GM19240 (cell line): ENCODE data around the gene SARDH.

Experiments used
- DNase-seq: peaks from one replicate; pipeline ENCODE4 v3.0.0; 2011; ENCODE audit warnings: low spot score; ENCODE audit not compliant: insufficient read length

The SARDH gene

GRCh38 chr9:133653638-133654037 lies 84.5 kb downstream of the SARDH start:
- DNase-seq, result no peak

DNA sequence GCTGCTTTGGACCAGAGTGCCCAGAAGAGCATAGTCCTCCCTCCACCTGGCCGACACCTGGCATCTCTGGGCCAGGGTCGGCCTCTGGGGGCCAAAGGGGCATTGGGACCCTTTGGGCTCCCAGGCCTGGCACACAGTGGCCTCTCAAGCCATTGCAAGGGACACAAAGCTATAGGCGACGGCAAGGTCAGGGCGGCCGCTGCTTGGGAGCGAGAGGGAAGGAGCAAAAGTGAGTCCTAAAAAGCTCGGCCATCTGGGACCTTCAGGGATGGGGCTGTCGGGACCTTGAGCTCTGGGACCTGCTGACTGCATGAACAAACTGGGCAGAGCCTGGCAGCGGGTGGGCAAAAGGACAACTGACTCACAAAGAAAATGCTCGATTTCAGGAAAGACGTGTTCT lies 88.1 kb downstream of the SARDH start:
- no peak for DNase-seq

- DNase-seq, result no peak
These were observed 89.0 kb downstream of the SARDH start for GRCh38 chr9:133649194-133649593.

- DNase-seq, result no peak
These were observed 90.2 kb downstream of the SARDH start for GRCh38 chr9:133647765-133648469.

DNA sequence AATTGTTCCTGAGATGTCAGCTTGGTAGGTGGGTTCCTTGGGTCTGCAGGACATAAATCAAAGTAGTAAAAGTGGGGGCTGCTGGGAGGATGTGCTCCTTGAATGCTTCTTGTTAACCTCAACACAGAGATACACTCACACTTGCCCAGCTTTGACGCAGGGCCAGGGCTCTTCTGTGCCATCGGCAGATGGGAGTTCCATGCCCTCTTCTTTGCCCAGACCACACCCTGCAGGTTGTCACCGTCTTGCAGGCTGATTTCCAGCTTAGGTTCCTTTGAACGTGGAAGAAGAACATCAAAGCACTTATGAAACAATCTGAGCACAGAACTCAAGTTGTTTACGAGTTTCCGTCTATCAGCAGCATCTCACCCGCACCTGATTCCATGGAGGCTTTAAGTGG lies 91.0 kb downstream of the SARDH start:
- no peak for DNase-seq

DNA sequence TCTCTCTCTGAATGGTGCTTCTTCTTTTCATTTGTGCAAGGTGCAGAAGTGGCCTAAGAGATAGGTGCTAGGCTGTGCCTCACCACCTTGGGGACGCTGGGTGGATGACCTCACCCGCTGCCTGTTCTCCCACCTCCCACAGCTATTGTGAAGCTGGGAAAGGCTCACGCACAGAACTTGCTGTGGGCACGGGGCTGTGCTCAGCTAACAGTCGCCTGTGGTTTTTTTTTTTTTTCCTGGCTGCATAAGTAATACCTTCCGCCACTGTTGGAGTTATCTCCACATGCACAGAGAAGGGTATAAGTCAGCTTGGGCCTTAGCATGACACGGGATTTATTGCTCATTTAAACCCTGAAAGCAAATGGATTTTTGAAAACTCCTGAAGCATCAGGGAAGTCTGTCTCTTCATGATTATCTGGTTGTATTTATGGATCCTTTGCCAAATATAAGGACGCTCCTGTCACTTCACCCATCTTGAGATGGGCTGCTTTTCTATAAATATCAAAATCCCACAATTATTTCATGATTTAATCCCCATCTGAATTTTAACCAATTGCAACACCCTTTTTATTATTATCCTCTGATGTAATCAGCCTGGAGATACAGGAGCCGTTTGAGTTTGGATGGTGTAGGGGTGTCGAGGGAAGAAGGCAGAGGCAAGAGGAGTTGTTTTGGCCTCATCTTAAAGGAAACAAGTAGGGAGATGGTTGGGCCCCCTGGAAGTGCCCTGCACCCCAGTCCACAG lies 93.0 kb downstream of the SARDH start:
- DNase-seq, result no peak

DNA sequence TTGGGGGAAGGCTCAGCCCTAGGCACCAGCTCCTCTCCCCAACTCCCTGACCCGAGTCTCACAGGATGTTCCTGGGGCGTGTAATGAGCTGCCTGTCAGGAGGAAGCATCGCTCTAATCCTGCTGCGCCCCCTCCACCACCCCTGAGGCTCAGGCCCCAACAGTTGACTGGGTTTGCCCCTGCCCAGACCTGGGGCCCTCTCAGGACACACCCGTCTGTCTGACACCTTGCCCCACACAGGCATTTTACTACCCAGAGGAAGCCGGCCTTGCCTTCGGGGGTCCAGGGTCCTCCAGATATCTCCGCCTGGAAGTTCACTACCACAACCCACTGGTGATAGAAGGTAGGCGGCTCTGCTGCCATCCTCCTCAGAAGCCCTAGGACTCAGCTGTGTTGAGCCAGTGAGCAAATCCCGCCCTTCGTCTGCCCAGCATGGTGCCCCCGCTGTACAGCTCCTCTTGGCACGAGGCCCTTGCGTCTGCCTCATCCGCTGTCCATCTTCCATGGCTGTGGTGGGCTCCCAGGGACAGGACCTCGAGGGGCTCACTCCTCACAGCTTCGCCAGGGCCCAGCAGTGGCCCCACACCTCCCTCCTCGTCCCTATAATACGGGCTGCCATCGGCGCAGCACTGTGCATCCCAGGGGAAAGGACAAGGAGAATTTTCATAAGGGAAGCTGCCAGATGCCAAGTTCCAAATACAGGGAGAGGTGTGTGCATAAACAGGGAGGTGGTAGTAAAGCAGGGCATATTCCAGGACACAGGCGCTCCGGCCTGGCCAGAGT lies 94.0 kb downstream of the SARDH start:
- no peak for DNase-seq

DNA sequence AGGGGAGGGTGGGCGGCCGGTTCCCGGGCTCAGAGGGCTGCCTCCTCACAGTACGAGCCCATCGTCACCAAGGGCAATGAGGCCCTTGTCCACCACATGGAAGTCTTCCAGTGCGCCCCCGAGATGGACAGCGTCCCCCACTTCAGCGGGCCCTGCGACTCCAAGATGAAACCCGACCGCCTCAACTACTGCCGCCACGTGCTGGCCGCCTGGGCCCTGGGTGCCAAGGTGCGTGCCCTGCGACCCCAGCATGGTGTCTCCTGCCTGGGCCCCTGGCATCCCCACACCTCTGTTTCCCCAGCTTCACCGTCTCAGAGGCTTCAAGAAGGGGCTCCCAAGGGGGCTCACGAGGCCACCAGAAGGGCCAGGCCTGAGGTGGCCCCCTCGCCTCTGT lies 94.8 kb downstream of the SARDH start:
- no peak for DNase-seq

DNA sequence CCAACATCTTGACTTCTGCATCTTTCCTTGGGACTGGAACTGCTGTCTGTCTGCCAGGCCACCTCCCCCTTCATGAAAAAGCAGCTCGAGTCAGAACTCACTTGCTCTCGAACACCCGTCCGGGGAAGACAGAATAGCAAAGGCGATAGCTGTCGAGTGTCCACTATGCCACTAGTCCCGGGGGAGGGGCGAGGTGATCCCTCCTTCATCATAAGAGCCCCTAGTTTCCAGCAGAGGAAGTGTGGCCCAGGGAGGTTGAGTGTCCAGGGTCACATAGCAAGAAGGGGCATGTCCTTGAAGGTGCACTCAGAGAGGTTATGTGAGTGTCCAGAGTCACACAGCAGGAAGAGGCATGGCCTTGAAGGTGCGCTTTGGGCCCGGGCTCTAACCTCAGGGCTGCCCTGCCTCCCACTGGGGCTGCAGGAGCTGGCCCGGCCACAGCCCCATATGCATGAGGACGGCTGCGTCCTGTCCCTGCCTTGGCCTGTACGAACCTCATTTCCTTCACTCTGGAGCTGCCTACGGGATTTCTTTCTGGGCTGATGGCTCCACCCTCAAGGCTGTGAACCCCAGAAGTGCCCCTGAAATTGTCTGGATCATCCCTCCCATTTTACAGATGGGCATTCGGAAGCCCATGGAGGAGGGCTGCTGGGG lies 95.3 kb downstream of the SARDH start:
- no peak for DNase-seq

DNA sequence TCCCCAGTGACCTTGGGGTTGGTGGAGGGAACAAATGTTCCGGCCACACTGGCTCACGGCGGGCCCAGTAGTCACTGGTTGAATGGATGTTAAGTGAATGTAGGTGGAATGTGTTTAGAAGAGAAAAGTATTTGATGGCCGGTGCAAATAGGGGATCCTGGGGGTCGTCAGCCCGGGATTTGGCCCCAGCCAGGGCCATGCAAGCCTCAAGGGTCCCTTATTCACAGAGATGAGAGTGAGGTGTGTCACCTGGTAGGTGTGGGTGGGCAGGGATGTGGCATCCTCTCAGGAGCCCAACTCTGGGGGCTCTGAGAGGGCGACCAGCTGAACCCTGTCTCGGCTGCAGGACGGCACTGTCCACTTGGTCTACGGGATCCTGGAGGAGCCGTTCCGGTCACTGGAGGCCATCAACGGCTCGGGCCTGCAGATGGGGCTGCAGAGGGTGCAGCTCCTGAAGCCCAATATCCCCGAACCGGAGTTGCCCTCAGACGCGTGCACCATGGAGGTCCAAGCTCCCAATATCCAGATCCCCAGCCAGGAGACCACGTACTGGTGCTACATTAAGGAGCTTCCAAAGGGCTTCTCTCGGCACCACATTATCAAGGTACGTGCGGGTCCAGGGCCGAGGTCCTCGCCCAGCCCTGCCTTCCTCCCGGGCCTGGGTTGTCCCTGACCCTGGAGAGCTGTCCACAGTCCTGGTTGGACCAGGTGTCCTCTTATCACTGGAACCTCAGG lies 96.1 kb downstream of the SARDH start:
- DNase-seq, result no peak

DNA sequence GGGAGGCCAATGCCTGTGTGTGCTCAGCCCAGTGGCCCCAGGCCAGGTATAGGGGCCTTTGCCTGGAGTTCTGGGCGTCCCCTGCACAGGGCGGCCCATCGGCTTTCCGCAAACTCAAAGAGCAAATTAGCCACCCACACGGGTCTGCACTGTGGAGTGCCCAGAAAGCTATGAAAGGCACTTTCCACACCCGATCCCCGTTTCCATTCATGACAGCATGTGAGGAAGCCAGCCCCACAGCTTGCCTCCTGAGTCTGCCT lies 96.8 kb downstream of the SARDH start:
- DNase-seq, result no peak

GRCh38 chr9:133640580-133641395 lies 97.4 kb downstream of the SARDH start:
- no peak for DNase-seq

- no peak for DNase-seq
These were observed 98.0 kb downstream of the SARDH start for GRCh38 chr9:133640160-133640559.

DNA sequence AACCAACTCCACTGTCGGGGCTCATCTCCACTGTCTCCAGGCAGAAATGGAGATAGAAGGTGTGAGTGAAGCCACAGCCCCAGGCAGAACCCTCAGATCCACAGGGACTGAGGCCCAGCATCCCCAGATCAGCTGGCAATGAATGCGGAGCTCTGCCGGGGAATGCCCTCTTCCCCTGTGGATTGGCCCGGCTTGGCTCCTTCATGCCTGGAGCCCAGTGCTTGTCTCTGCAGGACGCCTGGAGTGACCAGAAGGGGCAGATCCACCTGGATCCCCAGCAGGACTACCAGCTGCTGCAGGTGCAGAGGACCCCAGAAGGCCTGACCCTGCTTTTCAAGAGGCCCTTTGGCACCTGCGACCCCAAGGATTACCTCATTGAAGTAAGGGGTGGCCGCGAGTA lies 98.5 kb downstream of the SARDH start:
- no peak for DNase-seq

- no peak for DNase-seq
These were observed 99.4 kb downstream of the SARDH start for GRCh38 chr9:133638711-133639110.

GRCh38 chr9:133638076-133638475 lies 100.1 kb downstream of the SARDH start:
- no peak for DNase-seq

- DNase-seq, result no peak
These were observed 100.6 kb downstream of the SARDH start for GRCh38 chr9:133637451-133638055.

GRCh38 chr9:133636902-133637301 lies 101.2 kb downstream of the SARDH start:
- no peak for DNase-seq

DNA sequence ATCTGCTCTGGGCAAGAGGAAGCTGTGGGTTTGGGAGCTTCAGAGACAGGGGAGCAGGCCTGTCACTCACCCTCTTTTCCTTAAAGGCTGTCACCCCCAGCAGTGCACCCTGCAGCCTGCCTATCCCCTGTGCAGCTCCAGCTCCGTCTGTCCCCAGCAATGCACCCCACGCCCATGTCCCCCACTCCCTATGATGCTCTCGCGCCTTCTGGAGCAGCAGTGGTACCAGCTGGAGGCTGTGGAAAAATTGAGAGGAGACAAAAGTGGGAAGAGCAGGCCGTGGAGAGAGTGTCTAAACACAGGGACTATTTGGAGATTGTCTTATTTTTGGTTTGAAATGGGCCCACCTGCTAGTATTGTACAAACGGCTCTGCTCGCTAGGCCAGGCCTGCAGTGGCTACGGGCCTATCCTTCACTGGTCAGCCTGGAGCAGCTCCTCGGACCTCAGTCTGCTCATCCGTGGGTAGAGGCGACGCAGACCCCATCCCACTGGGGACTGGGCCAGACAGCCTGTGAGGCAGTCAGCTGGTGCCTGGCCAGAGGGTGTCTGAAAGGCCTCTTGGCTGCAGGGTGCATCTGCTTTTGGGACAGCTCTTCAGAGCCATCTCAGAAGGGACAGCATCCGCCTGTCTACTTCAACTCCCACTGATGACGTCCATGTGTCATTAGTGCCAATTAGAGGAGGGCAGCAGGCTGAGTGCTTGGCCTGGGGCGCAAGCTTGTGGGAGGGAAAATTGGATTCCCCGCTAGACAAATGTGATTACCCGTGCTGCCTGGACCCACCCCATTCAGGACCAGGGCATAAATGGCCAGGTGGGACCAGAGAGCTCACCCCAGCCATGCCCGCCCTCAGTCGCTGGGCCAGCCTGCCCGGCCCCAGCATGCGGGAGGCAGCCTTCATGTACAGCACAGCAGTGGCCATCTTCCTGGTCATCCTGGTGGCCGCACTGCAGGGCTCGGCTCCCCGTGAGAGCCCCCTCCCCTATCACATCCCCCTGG lies 102.3 kb downstream of the SARDH start, which contains the start of gene DBH:
DBH (plus strand) TSS at position 831 of the 999 bp plus-strand sequence; CDS start at position 840, 9 bp downstream.
- DNase-seq, result no peak
